ENCODE results near the gene PHLDA2.

Gene PHLDA2

GRCh38 chr11:2961080-2961479 is 31.9 kb upstream of the PHLDA2 start:
- no peaks in the 10 kb centered on the region for H3K9me3 ChIP-seq (ENCODE audit: control insufficient read depth, low read length)
- H3K4me3 ChIP-seq (ENCODE audit: insufficient read depth, low read depth, low read length) = no peak overlapping the region
- no peaks in the 10 kb centered on the region for H3K4me1 ChIP-seq (ENCODE audit: control insufficient read depth, insufficient read depth, low read length)
- H3K27me3 ChIP-seq (ENCODE audit: control insufficient read depth, insufficient read depth, low read length, poor library complexity, severe bottlenecking) = no peaks in the 10 kb centered on the region
- H3K27ac ChIP-seq (ENCODE audit: insufficient read depth, low read depth, low read length, poor library complexity, severe bottlenecking) = no peak overlapping the region
- peaks cover 48% of the 10 kb centered on the region for H3K36me3 ChIP-seq (ENCODE audit: control insufficient read depth, insufficient read depth, low read length)
- WGBS, 2 experiments = 66 to 74% methylated on average over 4 to 5 of the region's 5 CpGs

GRCh38 chr11:2960139-2960538 is 30.9 kb upstream of the PHLDA2 start:
- Histone ChIP-seq H3K36me3 (ENCODE audit: control insufficient read depth, insufficient read depth, low read length) (peaks cover 39% of the 10 kb centered on the region), H3K4me1 (ENCODE audit: control insufficient read depth, insufficient read depth, low read length) (no peaks in the 10 kb centered on the region), H3K9me3 (ENCODE audit: control insufficient read depth, low read length) (no peaks in the 10 kb centered on the region), H3K27me3 (ENCODE audit: control insufficient read depth, insufficient read depth, low read length, poor library complexity, severe bottlenecking) (no peaks in the 10 kb centered on the region), H3K4me3 (ENCODE audit: insufficient read depth, low read depth, low read length) (no peak overlapping the region), H3K27ac (ENCODE audit: insufficient read depth, low read depth, low read length, poor library complexity, severe bottlenecking) (no peak overlapping the region)
- WGBS, 2 experiments = 89 to 95% methylated on average over 7 of the region's 7 CpGs

- 90 to 93% methylated on average over 3 of the region's 3 CpGs for WGBS, 2 experiments
- no peaks in the 10 kb centered on the region for H3K27me3 ChIP-seq (ENCODE audit: control insufficient read depth, insufficient read depth, low read length, poor library complexity, severe bottlenecking)
- peaks cover 32% of the 10 kb centered on the region for H3K36me3 ChIP-seq (ENCODE audit: control insufficient read depth, insufficient read depth, low read length)
- H3K9me3 ChIP-seq (ENCODE audit: control insufficient read depth, low read length) = no peaks in the 10 kb centered on the region
- H3K4me3 ChIP-seq (ENCODE audit: insufficient read depth, low read depth, low read length) = no peak overlapping the region
- no peak overlapping the region for H3K27ac ChIP-seq (ENCODE audit: insufficient read depth, low read depth, low read length, poor library complexity, severe bottlenecking)
- H3K4me1 ChIP-seq (ENCODE audit: control insufficient read depth, insufficient read depth, low read length) = no peaks in the 10 kb centered on the region
Observed at GRCh38 chr11:2958251-2958650, 29.0 kb upstream of the PHLDA2 start.

- 84 to 85% methylated on average over 6 of the region's 6 CpGs for WGBS, 2 experiments
- Histone ChIP-seq H3K4me1 (ENCODE audit: control insufficient read depth, insufficient read depth, low read length) (no peaks in the 10 kb centered on the region), H3K4me3 (ENCODE audit: insufficient read depth, low read depth, low read length) (no peak overlapping the region), H3K9me3 (ENCODE audit: control insufficient read depth, low read length) (no peaks in the 10 kb centered on the region), H3K36me3 (ENCODE audit: control insufficient read depth, insufficient read depth, low read length) (peaks cover 47% of the 10 kb centered on the region), H3K27ac (ENCODE audit: insufficient read depth, low read depth, low read length, poor library complexity, severe bottlenecking) (no peak overlapping the region), H3K27me3 (ENCODE audit: control insufficient read depth, insufficient read depth, low read length, poor library complexity, severe bottlenecking) (no peaks in the 10 kb centered on the region)
Observed at GRCh38 chr11:2955906-2956476, 26.8 kb upstream of the PHLDA2 start.

- Histone ChIP-seq H3K27ac (ENCODE audit: insufficient read depth, low read depth, low read length, poor library complexity, severe bottlenecking) (no peak overlapping the region), H3K9me3 (ENCODE audit: control insufficient read depth, low read length) (no peaks in the 10 kb centered on the region), H3K36me3 (ENCODE audit: control insufficient read depth, insufficient read depth, low read length) (peaks cover 49% of the 10 kb centered on the region), H3K4me1 (ENCODE audit: control insufficient read depth, insufficient read depth, low read length) (no peaks in the 10 kb centered on the region), H3K4me3 (ENCODE audit: insufficient read depth, low read depth, low read length) (no peak overlapping the region), H3K27me3 (ENCODE audit: control insufficient read depth, insufficient read depth, low read length, poor library complexity, severe bottlenecking) (no peaks in the 10 kb centered on the region)
- 94% methylated on average over 6 of the region's 6 CpGs for WGBS, 2 experiments
Observed at GRCh38 chr11:2954263-2954662, 25.0 kb upstream of the PHLDA2 start.

- 63 to 64% methylated on average over 6 of the region's 6 CpGs for whole genome bisulfite sequencing, 2 experiments
- no peak overlapping the region for H3K4me3 ChIP-seq (ENCODE audit: insufficient read depth, low read depth, low read length)
- no peak overlapping the region for H3K27ac ChIP-seq (ENCODE audit: insufficient read depth, low read depth, low read length, poor library complexity, severe bottlenecking)
- no peaks in the 10 kb centered on the region for H3K27me3 ChIP-seq (ENCODE audit: control insufficient read depth, insufficient read depth, low read length, poor library complexity, severe bottlenecking)
- peaks cover 33% of the 10 kb centered on the region for H3K36me3 ChIP-seq (ENCODE audit: control insufficient read depth, insufficient read depth, low read length)
- no peaks in the 10 kb centered on the region for H3K4me1 ChIP-seq (ENCODE audit: control insufficient read depth, insufficient read depth, low read length)
- no peaks in the 10 kb centered on the region for H3K9me3 ChIP-seq (ENCODE audit: control insufficient read depth, low read length)
Observed at GRCh38 chr11:2952290-2952689, 23.1 kb upstream of the PHLDA2 start.

- no peaks in the 10 kb centered on the region for H3K27me3 ChIP-seq (ENCODE audit: control insufficient read depth, insufficient read depth, low read length, poor library complexity, severe bottlenecking)
- no peaks in the 10 kb centered on the region for H3K9me3 ChIP-seq (ENCODE audit: control insufficient read depth, low read length)
- H3K4me1 ChIP-seq (ENCODE audit: control insufficient read depth, insufficient read depth, low read length) = no peaks in the 10 kb centered on the region
- WGBS, 2 experiments = 85% methylated on average over 9 of the region's 9 CpGs
- peaks cover 33% of the 10 kb centered on the region for H3K36me3 ChIP-seq (ENCODE audit: control insufficient read depth, insufficient read depth, low read length)
- H3K4me3 ChIP-seq (ENCODE audit: insufficient read depth, low read depth, low read length) = no peak overlapping the region
- H3K27ac ChIP-seq (ENCODE audit: insufficient read depth, low read depth, low read length, poor library complexity, severe bottlenecking) = no peak overlapping the region
Observed at GRCh38 chr11:2951231-2952110, 22.3 kb upstream of the PHLDA2 start.

- H3K4me1 ChIP-seq (ENCODE audit: control insufficient read depth, insufficient read depth, low read length) = peaks cover under 1% of the 10 kb centered on the region
- peaks cover 33% of the 10 kb centered on the region for H3K36me3 ChIP-seq (ENCODE audit: control insufficient read depth, insufficient read depth, low read length)
- H3K4me3 ChIP-seq (ENCODE audit: insufficient read depth, low read depth, low read length) = no peak overlapping the region
- WGBS, 2 experiments = 88% methylated on average over 1 of the region's 1 CpG; no CpG with 5 or more reads in 1 of the 2 experiments
- no peak overlapping the region for H3K27ac ChIP-seq (ENCODE audit: insufficient read depth, low read depth, low read length, poor library complexity, severe bottlenecking)
- no peaks in the 10 kb centered on the region for H3K27me3 ChIP-seq (ENCODE audit: control insufficient read depth, insufficient read depth, low read length, poor library complexity, severe bottlenecking)
- H3K9me3 ChIP-seq (ENCODE audit: control insufficient read depth, low read length) = no peaks in the 10 kb centered on the region
Observed at GRCh38 chr11:2950825-2951224, 21.6 kb upstream of the PHLDA2 start.

- Histone ChIP-seq H3K27me3 (ENCODE audit: control insufficient read depth, insufficient read depth, low read length, poor library complexity, severe bottlenecking) (no peaks in the 10 kb centered on the region), H3K9me3 (ENCODE audit: control insufficient read depth, low read length) (no peaks in the 10 kb centered on the region), H3K36me3 (ENCODE audit: control insufficient read depth, insufficient read depth, low read length) (peaks cover 36% of the 10 kb centered on the region), H3K4me1 (ENCODE audit: control insufficient read depth, insufficient read depth, low read length) (peaks cover 9% of the 10 kb centered on the region), H3K27ac (ENCODE audit: insufficient read depth, low read depth, low read length, poor library complexity, severe bottlenecking) (no peak overlapping the region), H3K4me3 (ENCODE audit: insufficient read depth, low read depth, low read length) (no peak overlapping the region)
- 93 to 95% methylated on average over 11 of the region's 11 CpGs for WGBS, 2 experiments
Observed at GRCh38 chr11:2949920-2950319, 20.7 kb upstream of the PHLDA2 start.

GRCh38 chr11:2947744-2948143 is 18.5 kb upstream of the PHLDA2 start:
- Histone ChIP-seq H3K4me1 (ENCODE audit: control insufficient read depth, insufficient read depth, low read length) (peaks cover 11% of the 10 kb centered on the region), H3K27ac (ENCODE audit: insufficient read depth, low read depth, low read length, poor library complexity, severe bottlenecking) (no peak overlapping the region), H3K9me3 (ENCODE audit: control insufficient read depth, low read length) (no peaks in the 10 kb centered on the region), H3K36me3 (ENCODE audit: control insufficient read depth, insufficient read depth, low read length) (peaks cover 40% of the 10 kb centered on the region), H3K4me3 (ENCODE audit: insufficient read depth, low read depth, low read length) (no peak overlapping the region), H3K27me3 (ENCODE audit: control insufficient read depth, insufficient read depth, low read length, poor library complexity, severe bottlenecking) (no peaks in the 10 kb centered on the region)
- WGBS, 2 experiments = 88 to 90% methylated on average over 11 of the region's 11 CpGs
